ENCODE measurements around the gene ILF2.

DNA sequence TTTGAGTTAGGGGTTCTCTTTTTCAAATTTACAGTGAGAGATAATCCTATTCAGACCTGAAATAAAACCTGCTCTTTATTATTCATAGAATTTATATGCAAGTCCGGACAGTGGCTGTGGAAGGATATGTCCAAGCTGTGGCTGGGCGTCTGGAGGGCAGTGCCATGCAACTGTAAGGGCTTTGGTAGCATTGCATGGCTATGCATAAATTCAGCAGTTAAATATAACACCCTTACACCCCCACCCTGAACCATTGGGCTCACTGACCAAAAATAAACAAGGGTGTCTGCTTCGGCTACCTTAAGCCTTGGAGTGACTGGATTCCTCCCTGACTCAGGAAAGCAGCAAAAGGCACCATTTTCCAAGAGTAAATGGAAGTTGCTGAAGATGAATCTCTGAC lies 31.5 kb downstream of the ILF2 start:
- TF ChIP-seq RAD21 (IDR thresholded peaks at IDR 0.05; ENCODE audit: low read length) (no peak), RFX5 (IDR thresholded peaks at IDR 0.05; ENCODE audit: low read length) (no peak), MXI1 (IDR thresholded peaks at IDR 0.05; ENCODE audit: low read depth, low read length) (no peak), EP300 (IDR thresholded peaks at IDR 0.05; ENCODE audit: borderline replicate concordance in 1 of 2, low read depth in 1 of 2, low read length in 1 of 2) (no peak), NFIC (IDR thresholded peaks at IDR 0.05; ENCODE audit: borderline replicate concordance) (no peak), ELF1 (IDR thresholded peaks at IDR 0.05) (no peak), EZH2phosphoT487 (IDR thresholded peaks at IDR 0.05; ENCODE audit: borderline replicate concordance, low read depth) (no peak), POLR2AphosphoS5 (IDR thresholded peaks at IDR 0.05; ENCODE audit: low read depth, low read length) (no peak), TEAD4 (IDR thresholded peaks at IDR 0.05; ENCODE audit: borderline replicate concordance, insufficient read depth) (no peak), SMC3 (IDR thresholded peaks at IDR 0.05; ENCODE audit: low read depth, low read length) (no peak)
- TF ChIP-seq, protein P1, sequence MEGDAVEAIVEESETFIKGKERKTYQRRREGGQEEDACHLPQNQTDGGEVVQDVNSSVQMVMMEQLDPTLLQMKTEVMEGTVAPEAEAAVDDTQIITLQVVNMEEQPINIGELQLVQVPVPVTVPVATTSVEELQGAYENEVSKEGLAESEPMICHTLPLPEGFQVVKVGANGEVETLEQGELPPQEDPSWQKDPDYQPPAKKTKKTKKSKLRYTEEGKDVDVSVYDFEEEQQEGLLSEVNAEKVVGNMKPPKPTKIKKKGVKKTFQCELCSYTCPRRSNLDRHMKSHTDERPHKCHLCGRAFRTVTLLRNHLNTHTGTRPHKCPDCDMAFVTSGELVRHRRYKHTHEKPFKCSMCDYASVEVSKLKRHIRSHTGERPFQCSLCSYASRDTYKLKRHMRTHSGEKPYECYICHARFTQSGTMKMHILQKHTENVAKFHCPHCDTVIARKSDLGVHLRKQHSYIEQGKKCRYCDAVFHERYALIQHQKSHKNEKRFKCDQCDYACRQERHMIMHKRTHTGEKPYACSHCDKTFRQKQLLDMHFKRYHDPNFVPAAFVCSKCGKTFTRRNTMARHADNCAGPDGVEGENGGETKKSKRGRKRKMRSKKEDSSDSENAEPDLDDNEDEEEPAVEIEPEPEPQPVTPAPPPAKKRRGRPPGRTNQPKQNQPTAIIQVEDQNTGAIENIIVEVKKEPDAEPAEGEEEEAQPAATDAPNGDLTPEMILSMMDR (IDR thresholded peaks at IDR 0.05), result no peak
- TF ChIP-seq, protein P2, sequence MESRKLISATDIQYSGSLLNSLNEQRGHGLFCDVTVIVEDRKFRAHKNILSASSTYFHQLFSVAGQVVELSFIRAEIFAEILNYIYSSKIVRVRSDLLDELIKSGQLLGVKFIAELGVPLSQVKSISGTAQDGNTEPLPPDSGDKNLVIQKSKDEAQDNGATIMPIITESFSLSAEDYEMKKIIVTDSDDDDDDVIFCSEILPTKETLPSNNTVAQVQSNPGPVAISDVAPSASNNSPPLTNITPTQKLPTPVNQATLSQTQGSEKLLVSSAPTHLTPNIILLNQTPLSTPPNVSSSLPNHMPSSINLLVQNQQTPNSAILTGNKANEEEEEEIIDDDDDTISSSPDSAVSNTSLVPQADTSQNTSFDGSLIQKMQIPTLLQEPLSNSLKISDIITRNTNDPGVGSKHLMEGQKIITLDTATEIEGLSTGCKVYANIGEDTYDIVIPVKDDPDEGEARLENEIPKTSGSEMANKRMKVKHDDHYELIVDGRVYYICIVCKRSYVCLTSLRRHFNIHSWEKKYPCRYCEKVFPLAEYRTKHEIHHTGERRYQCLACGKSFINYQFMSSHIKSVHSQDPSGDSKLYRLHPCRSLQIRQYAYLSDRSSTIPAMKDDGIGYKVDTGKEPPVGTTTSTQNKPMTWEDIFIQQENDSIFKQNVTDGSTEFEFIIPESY (IDR thresholded peaks at IDR 0.05; ENCODE audit: borderline replicate concordance, low read depth), result no peak
- TF ChIP-seq, protein P3, sequence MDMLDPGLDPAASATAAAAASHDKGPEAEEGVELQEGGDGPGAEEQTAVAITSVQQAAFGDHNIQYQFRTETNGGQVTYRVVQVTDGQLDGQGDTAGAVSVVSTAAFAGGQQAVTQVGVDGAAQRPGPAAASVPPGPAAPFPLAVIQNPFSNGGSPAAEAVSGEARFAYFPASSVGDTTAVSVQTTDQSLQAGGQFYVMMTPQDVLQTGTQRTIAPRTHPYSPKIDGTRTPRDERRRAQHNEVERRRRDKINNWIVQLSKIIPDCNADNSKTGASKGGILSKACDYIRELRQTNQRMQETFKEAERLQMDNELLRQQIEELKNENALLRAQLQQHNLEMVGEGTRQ (IDR thresholded peaks at IDR 0.05; ENCODE audit: borderline replicate concordance, low read depth, low read length), result no peak

All from SK-N-SH (cell line).